HCT116 (cell line): ENCODE measurements around the gene PKHD1.

Experiments
- CEBPB ChIP-seq: IDR thresholded peaks from 2 replicates; pipeline ENCODE4 v1.6.1; 2012; ENCODE audit warnings: low read depth
- EZH2 ChIP-seq: fragments of 200-600 bp; sonication (generic); IDR thresholded peaks from 2 replicates; pipeline ENCODE4 v1.6.1; 2017; ENCODE audit warnings: antibody characterized with exemption, mixed run types
- EZH2phosphoT487 ChIP-seq: fragments of 200-600 bp; IDR thresholded peaks from 2 replicates; pipeline ENCODE4 v1.6.1; 2018; ENCODE audit warnings: antibody characterized with exemption, borderline replicate concordance
- FOSL1 ChIP-seq: IDR thresholded peaks from 2 replicates; pipeline ENCODE4 v1.6.1; 2012; ENCODE audit warnings: low read depth
- JUND ChIP-seq: IDR thresholded peaks from 2 replicates; pipeline ENCODE4 v1.6.1; 2012
- POLR2A ChIP-seq: IDR thresholded peaks from 2 replicates; pipeline ENCODE4 v1.7.0; 2011; ENCODE audit warnings: borderline replicate concordance; ENCODE audit not compliant: insufficient read depth, insufficient read length; ENCODE audit errors: extremely low read depth
- POLR2AphosphoS5 ChIP-seq: IDR thresholded peaks from 2 replicates; pipeline ENCODE4 v1.6.1; 2011; ENCODE audit warnings: mild to moderate bottlenecking, low read depth, low read length, moderate library complexity
- RAD21 ChIP-seq: IDR thresholded peaks from 2 replicates; pipeline ENCODE4 v1.6.1; 2012; ENCODE audit warnings: low read depth, mild to moderate bottlenecking
- SIN3A ChIP-seq: IDR thresholded peaks from 2 replicates; pipeline ENCODE4 v1.6.1; 2012; ENCODE audit warnings: low read depth
- YY1 ChIP-seq: IDR thresholded peaks from 2 replicates; pipeline ENCODE4 v1.6.1; 2011; ENCODE audit warnings: low read length, low read depth, moderate library complexity, mild to moderate bottlenecking; ENCODE audit not compliant: insufficient replicate concordance; ENCODE audit errors: extremely low read depth
- TF ChIP-seq, protein P1 (sequence below), 3 experiments: fragments of 200-600 bp in 1 of 3; sonication (generic) in 1 of 3; IDR thresholded peaks in 2 of 3; conservative IDR thresholded peaks in 1 of 3; 2 replicates each; pipeline ENCODE4 v1.5.1; 2012 to 2017; ENCODE audit warnings: low read depth in 2 of 3, low read length in 2 of 3, antibody characterized with exemption in 1 of 3, borderline replicate concordance in 1 of 3, control low read depth in 1 of 3, mild to moderate bottlenecking in 1 of 3, mixed read lengths in 1 of 3, mixed run types in 1 of 3, moderate library complexity in 1 of 3; ENCODE audit not compliant: insufficient read depth in 1 of 3
- TF ChIP-seq, protein P2 (sequence below): IDR thresholded peaks from 2 replicates; pipeline ENCODE4 v1.6.1; 2012
- TF ChIP-seq, protein P3 (sequence below): IDR thresholded peaks from 2 replicates; pipeline ENCODE4 v1.6.1; 2011; ENCODE audit warnings: mild to moderate bottlenecking, low read length, moderate library complexity; ENCODE audit not compliant: insufficient replicate concordance; ENCODE audit errors: extremely low read depth

DNA sequence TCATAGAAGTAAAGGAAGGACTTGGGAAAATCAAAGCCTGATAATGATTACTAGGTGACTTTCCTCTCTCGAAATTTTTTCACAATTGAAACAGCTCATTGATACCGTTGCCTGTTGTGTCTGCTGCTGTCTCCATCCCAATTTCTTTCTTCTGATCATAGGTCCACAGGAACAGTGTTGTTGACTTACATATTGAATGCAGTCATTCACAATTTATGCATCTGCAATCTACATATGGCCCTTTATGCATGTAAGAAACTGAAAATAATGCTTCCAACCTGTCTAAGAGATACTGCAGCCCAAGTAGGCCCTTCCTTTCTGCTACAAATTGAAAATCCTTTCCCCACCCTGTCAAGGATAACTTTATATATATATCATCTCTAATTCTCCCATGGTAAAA lies 381.3 kb downstream of the PKHD1 start:
- TF ChIP-seq, protein P1, sequence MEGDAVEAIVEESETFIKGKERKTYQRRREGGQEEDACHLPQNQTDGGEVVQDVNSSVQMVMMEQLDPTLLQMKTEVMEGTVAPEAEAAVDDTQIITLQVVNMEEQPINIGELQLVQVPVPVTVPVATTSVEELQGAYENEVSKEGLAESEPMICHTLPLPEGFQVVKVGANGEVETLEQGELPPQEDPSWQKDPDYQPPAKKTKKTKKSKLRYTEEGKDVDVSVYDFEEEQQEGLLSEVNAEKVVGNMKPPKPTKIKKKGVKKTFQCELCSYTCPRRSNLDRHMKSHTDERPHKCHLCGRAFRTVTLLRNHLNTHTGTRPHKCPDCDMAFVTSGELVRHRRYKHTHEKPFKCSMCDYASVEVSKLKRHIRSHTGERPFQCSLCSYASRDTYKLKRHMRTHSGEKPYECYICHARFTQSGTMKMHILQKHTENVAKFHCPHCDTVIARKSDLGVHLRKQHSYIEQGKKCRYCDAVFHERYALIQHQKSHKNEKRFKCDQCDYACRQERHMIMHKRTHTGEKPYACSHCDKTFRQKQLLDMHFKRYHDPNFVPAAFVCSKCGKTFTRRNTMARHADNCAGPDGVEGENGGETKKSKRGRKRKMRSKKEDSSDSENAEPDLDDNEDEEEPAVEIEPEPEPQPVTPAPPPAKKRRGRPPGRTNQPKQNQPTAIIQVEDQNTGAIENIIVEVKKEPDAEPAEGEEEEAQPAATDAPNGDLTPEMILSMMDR (IDR thresholded peaks at IDR 0.05 in 2 of 3, conservative IDR thresholded peaks at IDR 0.05 in 1 of 3; ENCODE audit: borderline replicate concordance in 1 of 3, insufficient read depth in 1 of 3, low read depth in 2 of 3, low read length in 2 of 3), result no peak
- TF ChIP-seq EZH2, result no peak
- TF ChIP-seq, protein P2, sequence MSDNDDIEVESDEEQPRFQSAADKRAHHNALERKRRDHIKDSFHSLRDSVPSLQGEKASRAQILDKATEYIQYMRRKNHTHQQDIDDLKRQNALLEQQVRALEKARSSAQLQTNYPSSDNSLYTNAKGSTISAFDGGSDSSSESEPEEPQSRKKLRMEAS, result no peak
- no peak for TF ChIP-seq SIN3A
- no peak for TF ChIP-seq RAD21
- no peak for TF ChIP-seq FOSL1
- no peak for TF ChIP-seq POLR2AphosphoS5
- no peak for TF ChIP-seq POLR2A
- no peak for TF ChIP-seq JUND
- TF ChIP-seq, protein P3, sequence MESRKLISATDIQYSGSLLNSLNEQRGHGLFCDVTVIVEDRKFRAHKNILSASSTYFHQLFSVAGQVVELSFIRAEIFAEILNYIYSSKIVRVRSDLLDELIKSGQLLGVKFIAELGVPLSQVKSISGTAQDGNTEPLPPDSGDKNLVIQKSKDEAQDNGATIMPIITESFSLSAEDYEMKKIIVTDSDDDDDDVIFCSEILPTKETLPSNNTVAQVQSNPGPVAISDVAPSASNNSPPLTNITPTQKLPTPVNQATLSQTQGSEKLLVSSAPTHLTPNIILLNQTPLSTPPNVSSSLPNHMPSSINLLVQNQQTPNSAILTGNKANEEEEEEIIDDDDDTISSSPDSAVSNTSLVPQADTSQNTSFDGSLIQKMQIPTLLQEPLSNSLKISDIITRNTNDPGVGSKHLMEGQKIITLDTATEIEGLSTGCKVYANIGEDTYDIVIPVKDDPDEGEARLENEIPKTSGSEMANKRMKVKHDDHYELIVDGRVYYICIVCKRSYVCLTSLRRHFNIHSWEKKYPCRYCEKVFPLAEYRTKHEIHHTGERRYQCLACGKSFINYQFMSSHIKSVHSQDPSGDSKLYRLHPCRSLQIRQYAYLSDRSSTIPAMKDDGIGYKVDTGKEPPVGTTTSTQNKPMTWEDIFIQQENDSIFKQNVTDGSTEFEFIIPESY, result no peak
- TF ChIP-seq YY1, result no peak
- no peak for TF ChIP-seq EZH2phosphoT487
- no peak for TF ChIP-seq CEBPB
